ENCODE results near the gene PACRG. TPM values are rescaled to one million over a fixed set of nuclear protein-coding genes. Genes with fewer than 3 reads are reported as not detected.

PACRG gene
- total RNA-seq, 2 donors from 2014 or later, result 2.8 to 21.3 TPM

DNA sequence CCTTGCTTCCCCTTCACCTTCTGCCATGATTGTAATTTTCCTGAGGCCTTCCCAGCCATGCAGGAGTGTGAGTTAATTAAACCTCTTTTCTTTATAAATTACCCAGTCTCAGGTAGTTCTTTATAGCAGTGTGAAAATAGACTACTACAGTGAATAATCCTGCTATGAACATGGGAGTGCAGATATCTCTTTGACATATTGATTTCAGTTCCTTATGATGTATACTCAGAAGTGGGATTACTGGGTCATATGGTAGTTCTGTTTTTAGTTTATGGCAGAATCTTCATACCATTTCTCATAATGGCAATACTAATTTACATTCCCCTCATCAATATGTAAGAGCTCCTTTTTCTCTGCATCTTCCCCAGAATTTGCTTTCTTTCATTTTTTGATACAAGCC is 26.0 kb downstream of the PACRG start:
- TF ChIP-seq, protein P1, sequence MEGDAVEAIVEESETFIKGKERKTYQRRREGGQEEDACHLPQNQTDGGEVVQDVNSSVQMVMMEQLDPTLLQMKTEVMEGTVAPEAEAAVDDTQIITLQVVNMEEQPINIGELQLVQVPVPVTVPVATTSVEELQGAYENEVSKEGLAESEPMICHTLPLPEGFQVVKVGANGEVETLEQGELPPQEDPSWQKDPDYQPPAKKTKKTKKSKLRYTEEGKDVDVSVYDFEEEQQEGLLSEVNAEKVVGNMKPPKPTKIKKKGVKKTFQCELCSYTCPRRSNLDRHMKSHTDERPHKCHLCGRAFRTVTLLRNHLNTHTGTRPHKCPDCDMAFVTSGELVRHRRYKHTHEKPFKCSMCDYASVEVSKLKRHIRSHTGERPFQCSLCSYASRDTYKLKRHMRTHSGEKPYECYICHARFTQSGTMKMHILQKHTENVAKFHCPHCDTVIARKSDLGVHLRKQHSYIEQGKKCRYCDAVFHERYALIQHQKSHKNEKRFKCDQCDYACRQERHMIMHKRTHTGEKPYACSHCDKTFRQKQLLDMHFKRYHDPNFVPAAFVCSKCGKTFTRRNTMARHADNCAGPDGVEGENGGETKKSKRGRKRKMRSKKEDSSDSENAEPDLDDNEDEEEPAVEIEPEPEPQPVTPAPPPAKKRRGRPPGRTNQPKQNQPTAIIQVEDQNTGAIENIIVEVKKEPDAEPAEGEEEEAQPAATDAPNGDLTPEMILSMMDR (IDR thresholded peaks at IDR 0.05), result no peak
- Histone ChIP-seq H3K27me3 (no peaks in the 10 kb centered on the region), H3K9me3 (no peaks in the 10 kb centered on the region), H3K27ac (no peak overlapping the region), H3K4me1 (no peaks in the 10 kb centered on the region), H3K36me3 (no peaks in the 10 kb centered on the region), H3K4me3 (no peak overlapping the region)
- no peak for DNase-seq (ENCODE audit: low spot score)

DNA sequence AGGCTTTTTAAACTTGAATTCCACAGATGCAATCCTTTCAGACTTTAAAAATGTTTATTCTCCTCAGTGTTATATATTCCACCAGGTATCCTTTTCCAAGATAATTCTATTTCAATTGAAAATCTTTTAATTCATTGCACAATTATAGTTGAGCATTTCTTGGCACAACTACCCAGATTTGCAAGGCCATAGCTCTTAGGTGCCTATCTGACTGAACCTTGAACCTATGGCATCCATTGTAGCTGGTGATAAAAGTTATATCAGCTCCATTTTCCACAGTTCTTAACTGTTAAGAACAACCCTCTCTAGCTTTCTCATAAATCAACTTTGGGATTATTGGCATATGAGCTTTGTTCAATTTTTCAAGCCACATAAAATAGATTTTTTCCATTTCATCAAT is 42.4 kb downstream of the PACRG start:
- no peaks in the 10 kb centered on the region for H3K27me3 ChIP-seq
- no peak for DNase-seq (ENCODE audit: low spot score)
- no peak overlapping the region for H3K27ac ChIP-seq
- H3K36me3 ChIP-seq, result no peaks in the 10 kb centered on the region
- TF ChIP-seq, protein P1 (IDR thresholded peaks at IDR 0.05), result no peak
- H3K4me1 ChIP-seq, result no peaks in the 10 kb centered on the region
- no peaks in the 10 kb centered on the region for H3K9me3 ChIP-seq
- H3K4me3 ChIP-seq, result no peak overlapping the region

DNA sequence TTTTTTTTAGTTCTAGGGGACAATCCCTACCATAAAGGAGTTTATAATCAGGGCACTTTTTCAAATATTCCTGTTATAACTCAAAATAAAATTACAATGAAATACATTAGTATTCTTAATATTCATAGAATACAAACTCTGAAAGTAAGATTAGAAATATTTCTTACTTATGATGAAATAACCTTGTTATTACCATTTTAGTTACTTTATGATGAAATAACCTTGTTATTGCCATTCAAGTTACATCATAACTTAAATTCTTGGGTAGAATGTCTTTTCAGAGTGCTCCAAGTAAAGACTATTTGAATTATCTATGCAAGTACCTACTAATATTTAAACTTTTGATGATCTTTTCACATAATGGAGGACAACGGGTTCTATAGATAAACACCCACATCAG is 43.2 kb downstream of the PACRG start:
- DNase-seq (ENCODE audit: low spot score), result no peak
- Histone ChIP-seq H3K9me3 (no peaks in the 10 kb centered on the region), H3K4me1 (no peaks in the 10 kb centered on the region), H3K36me3 (no peaks in the 10 kb centered on the region), H3K4me3 (no peak overlapping the region), H3K27me3 (no peaks in the 10 kb centered on the region), H3K27ac (no peak overlapping the region)
- TF ChIP-seq, protein P1 (IDR thresholded peaks at IDR 0.05), result no peak

DNA sequence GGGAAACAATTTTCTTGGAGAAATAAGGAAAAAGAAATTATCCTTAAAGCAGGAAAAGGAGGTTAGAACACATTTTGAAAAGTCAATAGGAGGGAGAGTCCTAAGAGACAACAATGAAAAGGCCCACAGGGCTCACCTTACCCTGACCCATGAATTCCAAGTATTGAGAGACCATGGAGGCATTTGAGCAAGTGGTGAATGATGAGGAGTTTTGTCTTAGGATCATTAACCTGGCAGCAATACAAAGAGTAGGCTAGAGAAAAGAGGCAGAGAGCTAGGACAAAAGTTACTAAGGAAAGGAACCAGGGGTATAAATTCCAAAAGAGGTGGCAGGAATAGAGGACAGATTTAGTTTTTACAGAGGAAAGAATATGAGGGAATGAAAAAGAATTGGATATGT is 44.7 kb downstream of the PACRG start:
- DNase-seq (ENCODE audit: low spot score), result no peak
- TF ChIP-seq, protein P1 (IDR thresholded peaks at IDR 0.05), result no peak
- Histone ChIP-seq H3K4me1 (no peaks in the 10 kb centered on the region), H3K4me3 (no peak overlapping the region), H3K36me3 (no peaks in the 10 kb centered on the region), H3K9me3 (no peaks in the 10 kb centered on the region), H3K27me3 (no peaks in the 10 kb centered on the region), H3K27ac (no peak overlapping the region)

DNA sequence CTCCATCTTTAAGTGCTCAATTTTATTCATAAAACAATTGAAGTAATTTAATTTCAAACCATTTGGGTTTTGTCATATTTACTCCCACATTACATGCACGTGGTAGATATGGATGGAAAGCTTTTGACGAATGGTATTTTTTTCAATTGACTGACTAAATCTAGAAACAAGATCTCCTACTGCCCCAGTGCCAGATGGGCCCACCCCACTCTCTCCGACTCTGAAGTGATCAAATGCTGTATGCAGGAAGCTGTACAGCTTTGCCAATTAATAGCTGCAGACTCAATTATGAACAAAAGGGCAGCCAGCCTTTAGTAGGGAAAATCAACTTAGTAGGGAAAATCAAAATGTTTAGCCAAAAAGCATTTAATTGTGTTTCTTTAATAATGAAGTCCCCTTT is 46.2 kb downstream of the PACRG start:
- H3K9me3 ChIP-seq, result no peaks in the 10 kb centered on the region
- DNase-seq (ENCODE audit: low spot score), result no peak
- no peaks in the 10 kb centered on the region for H3K4me1 ChIP-seq
- TF ChIP-seq, protein P1 (IDR thresholded peaks at IDR 0.05), result no peak
- no peak overlapping the region for H3K4me3 ChIP-seq
- no peaks in the 10 kb centered on the region for H3K36me3 ChIP-seq
- H3K27me3 ChIP-seq, result no peaks in the 10 kb centered on the region
- H3K27ac ChIP-seq, result no peak overlapping the region

DNA sequence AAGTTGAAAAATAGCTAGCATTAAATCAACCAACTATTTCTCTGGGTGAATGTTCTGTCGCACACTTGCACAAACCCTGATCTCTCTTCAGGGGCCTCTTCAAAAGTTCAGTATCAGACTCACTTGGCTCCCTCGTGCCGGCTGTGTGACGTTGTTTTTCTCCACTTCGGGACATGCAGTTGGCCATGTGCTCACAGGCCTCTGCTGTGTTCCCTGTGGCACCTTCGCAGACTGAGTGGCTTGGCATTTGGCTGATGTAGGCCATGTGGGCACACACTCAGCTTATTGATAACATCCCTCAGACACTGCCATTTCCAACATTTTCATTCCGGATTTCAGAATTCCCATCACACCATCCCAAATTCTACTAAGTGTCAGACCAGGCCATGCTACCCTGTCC is 49.3 kb downstream of the PACRG start:
- Histone ChIP-seq H3K4me1 (no peaks in the 10 kb centered on the region), H3K9me3 (peaks cover 0 to 11% of the 10 kb centered on the region in 2 donors), H3K27ac (no peak overlapping the region), H3K36me3 (no peaks in the 10 kb centered on the region), H3K4me3 (no peak overlapping the region), H3K27me3 (no peaks in the 10 kb centered on the region)
- TF ChIP-seq, protein P1 (IDR thresholded peaks at IDR 0.05), result no peak
- DNase-seq (ENCODE audit: low spot score), result no peak

Measured in right atrium auricular region (tissue), 2 donors.